SK-N-SH treated with all-trans-retinoic acid at 6 μM for 48 hours (cell line): ENCODE data around the gene RHOU.
"Not testable (repeated sequence)": the region's sequence is repeated elsewhere in the genome, so short reads cannot be mapped to it uniquely, and the experiment has no call there.

Experiments used
- ATAC-seq: fragments of 200-7000 bp; cut with Tn5 transposase; 3 replicates; pipeline ENCODE4 v1.9.1; 2020; ENCODE audit warnings: mild to moderate bottlenecking, moderate library complexity
- BACH2 ChIP-seq: fragments of 250-450 bp; sonication (Bioruptor Pico); IDR thresholded peaks from 2 replicates; pipeline ENCODE4 v1.9.0; 2021; ENCODE audit warnings: mild to moderate bottlenecking, borderline replicate concordance
- CSDC2 ChIP-seq: fragments of 250-450 bp; sonication (Bioruptor Pico); IDR thresholded peaks from 2 replicates; pipeline ENCODE4 v1.5.0; 2020; ENCODE audit warnings: mild to moderate bottlenecking, moderate library complexity
- ESRRG ChIP-seq: fragments of 250-450 bp; sonication (Bioruptor Pico); IDR thresholded peaks from 2 replicates; pipeline ENCODE4 v1.6.1; 2021; ENCODE audit warnings: mild to moderate bottlenecking
- GLIS3 ChIP-seq: fragments of 250-450 bp; sonication (Bioruptor Pico); IDR thresholded peaks from 2 replicates; pipeline ENCODE4 v1.5.0; 2020; ENCODE audit warnings: mild to moderate bottlenecking, moderate library complexity
- ISL1 ChIP-seq: fragments of 250-450 bp; sonication (Bioruptor Pico); IDR thresholded peaks from 2 replicates; pipeline ENCODE4 v2.1.2; 2022; ENCODE audit warnings: mild to moderate bottlenecking, moderate library complexity
- OSR1 ChIP-seq: fragments of 250-450 bp; sonication (Bioruptor Pico); IDR thresholded peaks from 2 replicates; pipeline ENCODE4 v1.8.0; 2022; ENCODE audit warnings: moderate library complexity, mild to moderate bottlenecking, inconsistent platforms
- PPARA ChIP-seq: fragments of 250-450 bp; sonication (Bioruptor Pico); IDR thresholded peaks from 2 replicates; pipeline ENCODE4 v1.5.0; 2020; ENCODE audit warnings: mild to moderate bottlenecking, borderline replicate concordance
- SNAI2 ChIP-seq: fragments of 250-450 bp; sonication (Bioruptor Pico); IDR thresholded peaks from 2 replicates; pipeline ENCODE4 v1.5.0; 2020; ENCODE audit warnings: mild to moderate bottlenecking, moderate library complexity
- TCF4 ChIP-seq: fragments of 250-450 bp; sonication (Bioruptor Pico); IDR thresholded peaks from 2 replicates; pipeline ENCODE4 v1.8.0; 2021; ENCODE audit warnings: mild to moderate bottlenecking, moderate library complexity, borderline replicate concordance
- ZC3H10 ChIP-seq: fragments of 250-450 bp; sonication (Bioruptor Pico); IDR thresholded peaks from 2 replicates; pipeline ENCODE4 v1.5.1; 2021; ENCODE audit warnings: mild to moderate bottlenecking, moderate library complexity
- ZFP3 ChIP-seq: fragments of 250-450 bp; sonication (Bioruptor Pico); IDR thresholded peaks from 2 replicates; pipeline ENCODE4 v1.5.0; 2020; ENCODE audit warnings: mild to moderate bottlenecking, moderate library complexity
- ZFP30 ChIP-seq: fragments of 450-650 bp; formaldehyde crosslinking; IDR thresholded peaks from 2 replicates; pipeline ENCODE4 v1.5.0; 2022; ENCODE audit warnings: mild to moderate bottlenecking, moderate library complexity
- ZNF565 ChIP-seq: fragments of 450-650 bp; formaldehyde crosslinking; conservative IDR thresholded peaks from 2 replicates; pipeline ENCODE4 v1.5.0; 2020; ENCODE audit warnings: low read depth, mild to moderate bottlenecking, moderate library complexity
- ZNF70 ChIP-seq: fragments of 450-650 bp; formaldehyde crosslinking; IDR thresholded peaks from 2 replicates; pipeline ENCODE4 v1.5.0; 2020; ENCODE audit warnings: mild to moderate bottlenecking, moderate library complexity
- TF ChIP-seq, protein P1 (sequence below): fragments of 250-450 bp; sonication (Bioruptor Pico); IDR thresholded peaks from 2 replicates; pipeline ENCODE4 v1.5.0; 2020; ENCODE audit warnings: mild to moderate bottlenecking, moderate library complexity
- TF ChIP-seq, protein P2 (sequence below): fragments of 250-450 bp; sonication (Bioruptor Pico); IDR thresholded peaks from 2 replicates; pipeline ENCODE4 v1.8.0; 2020; ENCODE audit warnings: mild to moderate bottlenecking, moderate library complexity, borderline replicate concordance
- TF ChIP-seq, protein P3 (sequence below): fragments of 250-450 bp; sonication (Bioruptor Pico); IDR thresholded peaks from 2 replicates; pipeline ENCODE4 v1.5.1; 2021; ENCODE audit warnings: mild to moderate bottlenecking, moderate library complexity
- TF ChIP-seq, protein P4 (sequence below): fragments of 250-450 bp; sonication (Bioruptor Pico); IDR thresholded peaks from 2 replicates; pipeline ENCODE4 v1.5.1; 2020; ENCODE audit warnings: low read depth, mild to moderate bottlenecking, moderate library complexity
- TF ChIP-seq, protein P5 (sequence below): fragments of 250-450 bp; sonication (Bioruptor Pico); IDR thresholded peaks from 2 replicates; pipeline ENCODE4 v1.8.0; 2021; ENCODE audit warnings: low read depth, mild to moderate bottlenecking, moderate library complexity, borderline replicate concordance

RHOU gene

DNA sequence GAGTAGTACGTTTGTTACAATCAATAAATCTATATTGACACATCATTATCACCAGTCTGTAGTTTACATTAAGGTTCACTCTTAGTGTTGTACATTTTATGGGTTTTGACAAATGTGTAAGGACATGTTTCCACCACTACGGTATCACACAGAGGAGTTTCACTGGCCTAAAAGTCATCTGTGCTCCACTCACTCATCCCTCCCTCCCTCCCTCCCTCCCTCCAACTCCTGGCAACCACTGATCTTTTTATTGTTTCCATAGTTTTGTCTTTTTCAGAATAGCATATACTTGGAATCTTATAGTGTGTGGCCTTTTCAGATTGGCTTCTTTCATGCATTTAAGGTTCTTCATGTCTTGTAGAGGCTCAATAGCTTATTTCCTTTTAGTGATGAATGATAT, 44.1 kb upstream of the RHOU start:
- no peak for ATAC-seq
- TF ChIP-seq OSR1 (CRISPR knock-in tag) (no peak), CSDC2 (CRISPR knock-in tag) (no peak), TCF4 (CRISPR knock-in tag) (no peak), ZNF70 (CRISPR knock-in tag) (no peak), ZNF565 (no peak), ISL1 (CRISPR knock-in tag) (no peak), ESRRG (CRISPR knock-in tag) (no peak), ZFP30 (CRISPR knock-in tag) (no peak), GLIS3 (no peak), PPARA (no peak), ZFP3 (CRISPR knock-in tag) (no peak)
- TF ChIP-seq, protein P1, sequence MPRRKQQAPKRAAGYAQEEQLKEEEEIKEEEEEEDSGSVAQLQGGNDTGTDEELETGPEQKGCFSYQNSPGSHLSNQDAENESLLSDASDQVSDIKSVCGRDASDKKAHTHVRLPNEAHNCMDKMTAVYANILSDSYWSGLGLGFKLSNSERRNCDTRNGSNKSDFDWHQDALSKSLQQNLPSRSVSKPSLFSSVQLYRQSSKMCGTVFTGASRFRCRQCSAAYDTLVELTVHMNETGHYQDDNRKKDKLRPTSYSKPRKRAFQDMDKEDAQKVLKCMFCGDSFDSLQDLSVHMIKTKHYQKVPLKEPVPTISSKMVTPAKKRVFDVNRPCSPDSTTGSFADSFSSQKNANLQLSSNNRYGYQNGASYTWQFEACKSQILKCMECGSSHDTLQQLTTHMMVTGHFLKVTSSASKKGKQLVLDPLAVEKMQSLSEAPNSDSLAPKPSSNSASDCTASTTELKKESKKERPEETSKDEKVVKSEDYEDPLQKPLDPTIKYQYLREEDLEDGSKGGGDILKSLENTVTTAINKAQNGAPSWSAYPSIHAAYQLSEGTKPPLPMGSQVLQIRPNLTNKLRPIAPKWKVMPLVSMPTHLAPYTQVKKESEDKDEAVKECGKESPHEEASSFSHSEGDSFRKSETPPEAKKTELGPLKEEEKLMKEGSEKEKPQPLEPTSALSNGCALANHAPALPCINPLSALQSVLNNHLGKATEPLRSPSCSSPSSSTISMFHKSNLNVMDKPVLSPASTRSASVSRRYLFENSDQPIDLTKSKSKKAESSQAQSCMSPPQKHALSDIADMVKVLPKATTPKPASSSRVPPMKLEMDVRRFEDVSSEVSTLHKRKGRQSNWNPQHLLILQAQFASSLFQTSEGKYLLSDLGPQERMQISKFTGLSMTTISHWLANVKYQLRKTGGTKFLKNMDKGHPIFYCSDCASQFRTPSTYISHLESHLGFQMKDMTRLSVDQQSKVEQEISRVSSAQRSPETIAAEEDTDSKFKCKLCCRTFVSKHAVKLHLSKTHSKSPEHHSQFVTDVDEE (CRISPR knock-in tag): no peak
- TF ChIP-seq, protein P2, sequence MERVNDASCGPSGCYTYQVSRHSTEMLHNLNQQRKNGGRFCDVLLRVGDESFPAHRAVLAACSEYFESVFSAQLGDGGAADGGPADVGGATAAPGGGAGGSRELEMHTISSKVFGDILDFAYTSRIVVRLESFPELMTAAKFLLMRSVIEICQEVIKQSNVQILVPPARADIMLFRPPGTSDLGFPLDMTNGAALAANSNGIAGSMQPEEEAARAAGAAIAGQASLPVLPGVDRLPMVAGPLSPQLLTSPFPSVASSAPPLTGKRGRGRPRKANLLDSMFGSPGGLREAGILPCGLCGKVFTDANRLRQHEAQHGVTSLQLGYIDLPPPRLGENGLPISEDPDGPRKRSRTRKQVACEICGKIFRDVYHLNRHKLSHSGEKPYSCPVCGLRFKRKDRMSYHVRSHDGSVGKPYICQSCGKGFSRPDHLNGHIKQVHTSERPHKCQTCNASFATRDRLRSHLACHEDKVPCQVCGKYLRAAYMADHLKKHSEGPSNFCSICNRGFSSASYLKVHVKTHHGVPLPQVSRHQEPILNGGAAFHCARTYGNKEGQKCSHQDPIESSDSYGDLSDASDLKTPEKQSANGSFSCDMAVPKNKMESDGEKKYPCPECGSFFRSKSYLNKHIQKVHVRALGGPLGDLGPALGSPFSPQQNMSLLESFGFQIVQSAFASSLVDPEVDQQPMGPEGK (CRISPR knock-in tag): no peak
- TF ChIP-seq, protein P3, sequence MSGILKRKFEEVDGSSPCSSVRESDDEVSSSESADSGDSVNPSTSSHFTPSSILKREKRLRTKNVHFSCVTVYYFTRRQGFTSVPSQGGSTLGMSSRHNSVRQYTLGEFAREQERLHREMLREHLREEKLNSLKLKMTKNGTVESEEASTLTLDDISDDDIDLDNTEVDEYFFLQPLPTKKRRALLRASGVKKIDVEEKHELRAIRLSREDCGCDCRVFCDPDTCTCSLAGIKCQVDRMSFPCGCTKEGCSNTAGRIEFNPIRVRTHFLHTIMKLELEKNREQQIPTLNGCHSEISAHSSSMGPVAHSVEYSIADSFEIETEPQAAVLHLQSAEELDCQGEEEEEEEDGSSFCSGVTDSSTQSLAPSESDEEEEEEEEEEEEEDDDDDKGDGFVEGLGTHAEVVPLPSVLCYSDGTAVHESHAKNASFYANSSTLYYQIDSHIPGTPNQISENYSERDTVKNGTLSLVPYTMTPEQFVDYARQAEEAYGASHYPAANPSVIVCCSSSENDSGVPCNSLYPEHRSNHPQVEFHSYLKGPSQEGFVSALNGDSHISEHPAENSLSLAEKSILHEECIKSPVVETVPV (CRISPR knock-in tag): no peak

DNA sequence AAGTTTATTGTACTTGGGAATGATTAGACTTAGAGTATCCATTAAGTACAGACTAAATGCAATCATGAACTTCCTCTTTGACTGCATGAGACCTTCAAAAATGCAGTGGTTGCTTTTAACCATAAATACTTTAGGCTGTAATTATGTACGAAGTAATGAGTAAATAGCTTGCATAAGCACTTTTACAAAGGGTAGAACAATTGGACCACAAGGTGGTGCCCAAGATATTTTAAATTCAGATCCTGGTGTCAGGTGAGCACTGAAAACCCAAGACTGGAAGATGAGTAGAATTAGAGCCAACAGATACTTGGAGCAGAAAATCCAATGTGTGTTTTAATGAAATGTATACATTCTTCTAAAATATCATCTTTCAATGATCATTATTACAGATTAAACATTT, 43.4 kb upstream of the RHOU start:
- peak; percentile 82 for ATAC-seq
- TF ChIP-seq, protein P1 (CRISPR knock-in tag): no peak
- TF ChIP-seq ZNF565: no peak
- no peak for TF ChIP-seq SNAI2
- no peak for TF ChIP-seq ZC3H10
- no peak for TF ChIP-seq PPARA
- TF ChIP-seq ISL1 (CRISPR knock-in tag): no peak; the same call in 1 of the 2 replicates

DNA sequence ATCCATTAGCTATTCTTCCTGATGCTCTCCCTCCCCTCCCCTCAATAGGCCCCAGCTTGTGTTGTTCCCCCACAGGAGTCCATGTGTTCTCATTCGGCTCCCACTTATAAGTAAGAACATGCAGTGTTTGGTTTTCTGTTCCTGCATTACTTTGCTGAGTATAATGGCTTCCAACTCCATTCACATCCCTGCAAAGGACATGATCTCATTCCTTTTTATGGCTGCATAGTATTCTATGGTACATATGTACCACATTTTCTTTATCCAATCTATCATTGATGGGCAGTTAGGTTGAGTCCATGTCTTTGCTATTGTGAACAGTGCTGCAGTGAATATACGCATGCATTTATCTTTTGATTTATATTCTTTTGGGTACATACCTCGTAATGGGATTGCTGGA, 40.8 kb upstream of the RHOU start:
- not testable (repeated sequence) for ATAC-seq

DNA sequence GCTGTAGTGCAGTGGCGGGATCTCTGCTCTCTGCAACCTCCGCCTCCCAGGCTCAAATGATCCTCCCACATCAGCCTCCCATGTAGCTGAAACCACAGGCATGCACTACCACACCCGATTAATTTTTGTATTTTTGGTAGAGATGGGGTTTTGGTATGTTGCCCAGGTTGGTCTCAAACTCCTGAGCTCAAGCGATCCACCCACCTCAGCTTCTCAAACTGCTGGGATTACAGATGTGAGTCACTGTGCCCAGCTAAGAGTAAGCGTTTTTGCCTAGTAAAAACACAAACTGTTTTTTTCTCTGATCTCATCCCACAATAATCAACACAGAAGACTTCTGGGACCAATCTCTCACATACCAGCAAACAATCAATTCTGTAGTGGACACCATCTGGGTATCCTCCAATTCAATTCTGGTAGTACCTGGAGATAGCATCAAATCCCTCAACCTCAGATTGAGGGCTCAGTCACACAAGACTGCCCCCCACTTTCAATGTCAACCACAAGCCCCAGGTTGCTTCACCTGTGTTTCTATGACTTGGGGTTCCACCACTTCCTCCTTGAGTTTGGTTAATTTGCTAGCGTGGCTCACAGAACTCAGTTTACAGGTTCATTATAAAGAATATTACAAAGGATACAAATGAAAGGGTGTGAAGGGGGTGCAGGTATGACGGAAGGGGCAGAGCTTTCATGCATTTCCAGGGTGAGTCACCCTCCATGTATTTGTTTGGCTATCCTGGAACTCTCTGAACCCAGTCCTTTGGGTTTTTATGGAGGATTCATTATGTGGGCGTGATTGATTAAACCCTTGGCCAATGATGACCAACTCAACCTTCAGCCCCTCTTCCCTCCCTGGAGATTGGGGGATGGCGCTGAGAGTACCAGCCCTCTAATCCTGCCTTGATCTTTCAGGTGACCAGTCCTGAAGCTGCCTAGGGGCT, 40.0 kb upstream of the RHOU start:
- ATAC-seq: no peak
- TF ChIP-seq ZNF70 (CRISPR knock-in tag) (no peak), ZFP30 (CRISPR knock-in tag) (no peak), ZC3H10 (no peak), BACH2 (CRISPR knock-in tag) (no peak), SNAI2 (no peak), CSDC2 (CRISPR knock-in tag) (no peak), ZFP3 (CRISPR knock-in tag) (no peak), TCF4 (CRISPR knock-in tag) (no peak)
- TF ChIP-seq, protein P1 (CRISPR knock-in tag): no peak
- TF ChIP-seq, protein P4, sequence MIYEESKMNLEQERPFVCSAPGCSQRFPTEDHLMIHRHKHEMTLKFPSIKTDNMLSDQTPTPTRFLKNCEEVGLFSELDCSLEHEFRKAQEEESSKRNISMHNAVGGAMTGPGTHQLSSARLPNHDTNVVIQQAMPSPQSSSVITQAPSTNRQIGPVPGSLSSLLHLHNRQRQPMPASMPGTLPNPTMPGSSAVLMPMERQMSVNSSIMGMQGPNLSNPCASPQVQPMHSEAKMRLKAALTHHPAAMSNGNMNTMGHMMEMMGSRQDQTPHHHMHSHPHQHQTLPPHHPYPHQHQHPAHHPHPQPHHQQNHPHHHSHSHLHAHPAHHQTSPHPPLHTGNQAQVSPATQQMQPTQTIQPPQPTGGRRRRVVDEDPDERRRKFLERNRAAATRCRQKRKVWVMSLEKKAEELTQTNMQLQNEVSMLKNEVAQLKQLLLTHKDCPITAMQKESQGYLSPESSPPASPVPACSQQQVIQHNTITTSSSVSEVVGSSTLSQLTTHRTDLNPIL: no peak
- TF ChIP-seq, protein P5, sequence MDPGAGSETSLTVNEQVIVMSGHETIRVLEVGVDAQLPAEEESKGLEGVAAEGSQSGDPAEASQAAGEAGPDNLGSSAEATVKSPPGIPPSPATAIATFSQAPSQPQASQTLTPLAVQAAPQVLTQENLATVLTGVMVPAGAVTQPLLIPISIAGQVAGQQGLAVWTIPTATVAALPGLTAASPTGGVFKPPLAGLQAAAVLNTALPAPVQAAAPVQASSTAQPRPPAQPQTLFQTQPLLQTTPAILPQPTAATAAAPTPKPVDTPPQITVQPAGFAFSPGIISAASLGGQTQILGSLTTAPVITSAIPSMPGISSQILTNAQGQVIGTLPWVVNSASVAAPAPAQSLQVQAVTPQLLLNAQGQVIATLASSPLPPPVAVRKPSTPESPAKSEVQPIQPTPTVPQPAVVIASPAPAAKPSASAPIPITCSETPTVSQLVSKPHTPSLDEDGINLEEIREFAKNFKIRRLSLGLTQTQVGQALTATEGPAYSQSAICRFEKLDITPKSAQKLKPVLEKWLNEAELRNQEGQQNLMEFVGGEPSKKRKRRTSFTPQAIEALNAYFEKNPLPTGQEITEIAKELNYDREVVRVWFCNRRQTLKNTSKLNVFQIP (CRISPR knock-in tag): no peak
